Activated CD8-positive, alpha-beta memory T cell treated with anti-CD3 and anti-CD28 coated beads, Interleukin-2, amount 50 U/mL, for 1 hour (primary cell): ENCODE measurements around the gene SLC46A2.

Experiments used
- DNase-seq: peaks from one replicate; pipeline ENCODE4 v3.0.0-alpha.2; 2020; ENCODE audit errors: extremely low read depth

The SLC46A2 gene, protein sequence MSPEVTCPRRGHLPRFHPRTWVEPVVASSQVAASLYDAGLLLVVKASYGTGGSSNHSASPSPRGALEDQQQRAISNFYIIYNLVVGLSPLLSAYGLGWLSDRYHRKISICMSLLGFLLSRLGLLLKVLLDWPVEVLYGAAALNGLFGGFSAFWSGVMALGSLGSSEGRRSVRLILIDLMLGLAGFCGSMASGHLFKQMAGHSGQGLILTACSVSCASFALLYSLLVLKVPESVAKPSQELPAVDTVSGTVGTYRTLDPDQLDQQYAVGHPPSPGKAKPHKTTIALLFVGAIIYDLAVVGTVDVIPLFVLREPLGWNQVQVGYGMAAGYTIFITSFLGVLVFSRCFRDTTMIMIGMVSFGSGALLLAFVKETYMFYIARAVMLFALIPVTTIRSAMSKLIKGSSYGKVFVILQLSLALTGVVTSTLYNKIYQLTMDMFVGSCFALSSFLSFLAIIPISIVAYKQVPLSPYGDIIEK

DNA sequence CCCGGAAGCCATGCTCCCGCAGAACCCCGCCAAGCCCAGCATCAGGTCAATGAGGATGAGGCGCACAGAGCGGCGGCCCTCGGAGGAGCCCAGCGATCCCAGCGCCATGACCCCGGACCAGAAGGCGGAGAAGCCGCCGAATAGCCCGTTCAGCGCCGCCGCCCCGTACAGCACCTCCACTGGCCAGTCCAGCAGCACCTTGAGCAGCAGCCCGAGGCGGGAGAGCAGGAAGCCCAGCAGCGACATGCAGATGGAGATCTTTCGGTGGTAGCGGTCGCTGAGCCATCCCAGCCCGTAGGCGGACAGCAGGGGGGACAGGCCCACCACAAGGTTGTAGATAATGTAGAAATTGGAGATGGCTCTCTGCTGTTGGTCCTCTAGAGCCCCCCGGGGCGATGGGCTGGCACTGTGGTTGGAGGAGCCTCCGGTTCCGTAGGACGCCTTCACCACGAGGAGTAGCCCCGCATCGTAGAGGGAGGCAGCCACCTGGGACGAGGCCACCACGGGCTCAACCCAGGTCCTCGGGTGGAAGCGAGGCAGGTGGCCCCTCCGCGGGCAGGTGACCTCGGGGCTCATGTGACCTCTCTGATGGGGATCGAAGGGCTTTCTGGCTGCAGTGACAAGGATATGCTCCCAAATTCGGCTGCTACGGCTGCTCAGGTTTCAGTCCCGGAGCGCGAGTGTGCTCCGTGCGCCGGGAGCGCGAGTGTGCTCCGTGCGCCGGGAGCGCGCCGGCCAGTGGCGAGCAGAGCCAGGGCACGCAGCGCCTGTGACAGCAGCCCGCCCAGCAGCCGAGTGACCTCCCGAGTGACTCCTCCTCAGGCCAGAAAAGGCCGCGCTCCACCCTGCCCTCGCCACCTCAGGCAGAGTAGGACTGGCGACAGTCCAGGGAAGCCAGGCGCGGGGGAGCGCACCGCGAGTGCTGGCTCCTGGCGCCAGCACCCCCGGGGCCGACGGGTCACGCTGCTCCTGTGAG, at the start of gene SLC46A2:
SLC46A2 (minus strand) TSS at position 771 of the 976 bp plus-strand sequence; CDS start at position 576, 195 bp downstream.
- no peak for DNase-seq

DNA sequence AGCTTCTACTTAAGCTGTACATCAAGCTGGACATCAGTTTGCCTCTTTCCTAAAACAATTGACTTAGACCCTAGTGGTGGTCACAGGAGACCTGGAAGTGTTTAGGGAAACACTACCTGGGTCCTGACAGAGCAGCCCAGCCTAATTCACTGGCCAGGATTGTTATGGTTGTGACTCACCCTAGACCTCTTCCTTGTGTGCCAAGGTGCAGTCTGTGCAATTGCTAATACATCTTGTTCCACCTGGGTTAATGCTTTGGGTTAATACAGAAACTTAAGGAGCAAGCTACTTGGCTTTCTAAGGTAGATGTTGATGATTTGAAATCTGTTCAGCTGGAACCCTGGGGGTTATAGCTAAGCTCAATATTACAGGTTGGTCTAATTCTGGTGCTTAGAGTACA, 48.7 kb upstream of the SLC46A2 start:
- no peak for DNase-seq

DNA sequence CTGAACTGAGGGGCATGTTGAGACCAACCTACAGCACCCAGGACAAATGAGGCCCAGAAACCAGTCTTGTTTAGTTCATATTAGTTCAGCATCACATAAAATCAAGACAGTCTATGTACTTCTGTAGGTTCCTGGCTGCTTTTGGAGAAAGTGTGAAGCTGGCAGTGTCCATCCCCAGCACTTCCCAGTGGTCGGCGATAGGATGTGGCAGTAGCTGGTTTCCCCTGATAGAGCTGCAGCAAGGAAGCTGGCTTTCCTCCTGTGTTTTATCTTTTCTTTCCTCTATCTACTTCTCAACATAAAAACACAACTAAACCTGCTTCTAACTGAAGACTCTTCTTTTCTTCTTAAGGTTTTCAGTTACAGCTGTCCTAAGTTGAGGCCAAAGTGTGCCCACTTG, 43.0 kb upstream of the SLC46A2 start:
- DNase-seq: no peak

DNA sequence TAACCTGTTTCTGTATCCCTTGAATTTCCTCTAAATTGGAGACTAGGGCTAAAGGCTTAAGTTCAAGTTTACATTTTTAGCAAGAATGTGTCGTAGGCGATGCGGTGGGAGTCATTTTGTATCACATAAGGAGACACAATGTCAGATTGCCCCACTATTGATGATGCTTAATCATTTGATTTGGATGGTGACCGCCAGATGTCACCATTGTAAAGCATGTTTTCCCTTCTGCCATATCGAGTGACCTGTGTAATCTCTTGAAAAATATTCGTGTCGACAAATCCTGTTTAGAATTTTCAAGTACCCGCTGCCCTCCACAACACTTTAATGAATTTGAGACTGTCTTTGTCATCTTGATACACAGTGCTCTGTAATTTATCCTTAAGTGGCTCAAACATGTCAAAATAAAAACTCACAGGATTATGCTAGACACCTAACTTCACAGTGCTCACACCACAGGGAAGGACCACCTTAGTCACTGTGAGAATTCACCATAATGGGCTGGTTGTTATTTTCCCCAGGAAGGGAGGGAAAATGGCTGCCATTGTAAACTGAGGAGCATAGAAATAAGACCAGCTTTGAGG, 34.5 kb upstream of the SLC46A2 start:
- no peak for DNase-seq

DNA sequence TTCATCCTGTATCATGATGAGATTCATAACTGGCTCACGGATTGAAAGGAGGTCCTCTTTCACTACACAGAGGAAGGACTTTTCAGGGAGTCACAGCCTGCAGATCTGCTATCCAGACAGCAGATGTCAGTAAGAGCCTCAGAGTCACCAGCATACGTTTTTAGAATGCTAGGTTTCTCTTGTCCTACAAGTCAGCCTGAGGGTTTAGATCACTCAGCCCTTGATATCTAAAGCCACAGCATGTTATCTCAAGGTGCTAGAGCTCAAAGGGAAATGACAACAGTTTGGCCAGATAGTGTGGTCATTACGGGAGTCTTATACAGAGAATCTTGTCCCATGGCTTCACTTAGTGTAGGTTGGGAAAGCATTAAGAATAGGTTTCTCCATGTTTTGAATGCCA, 30.9 kb upstream of the SLC46A2 start:
- DNase-seq: no peak

DNA sequence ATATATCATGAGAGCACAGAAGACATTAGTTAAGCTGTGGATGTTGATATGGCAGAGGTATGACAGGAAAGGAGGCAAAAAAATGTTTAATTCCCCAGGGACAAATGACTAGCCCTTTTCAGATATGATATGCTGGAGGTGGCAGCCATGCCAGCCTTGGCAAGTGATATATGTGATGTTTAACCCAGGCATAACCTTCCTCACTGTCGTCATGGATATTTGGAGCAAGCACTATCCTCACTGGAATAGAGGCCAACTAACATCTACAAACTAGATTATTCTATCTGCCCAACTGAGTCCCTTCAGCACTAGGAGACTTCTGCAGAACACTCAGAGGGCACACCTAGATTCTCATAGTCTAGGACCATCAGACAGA, 27.3 kb upstream of the SLC46A2 start:
- no peak for DNase-seq

DNA sequence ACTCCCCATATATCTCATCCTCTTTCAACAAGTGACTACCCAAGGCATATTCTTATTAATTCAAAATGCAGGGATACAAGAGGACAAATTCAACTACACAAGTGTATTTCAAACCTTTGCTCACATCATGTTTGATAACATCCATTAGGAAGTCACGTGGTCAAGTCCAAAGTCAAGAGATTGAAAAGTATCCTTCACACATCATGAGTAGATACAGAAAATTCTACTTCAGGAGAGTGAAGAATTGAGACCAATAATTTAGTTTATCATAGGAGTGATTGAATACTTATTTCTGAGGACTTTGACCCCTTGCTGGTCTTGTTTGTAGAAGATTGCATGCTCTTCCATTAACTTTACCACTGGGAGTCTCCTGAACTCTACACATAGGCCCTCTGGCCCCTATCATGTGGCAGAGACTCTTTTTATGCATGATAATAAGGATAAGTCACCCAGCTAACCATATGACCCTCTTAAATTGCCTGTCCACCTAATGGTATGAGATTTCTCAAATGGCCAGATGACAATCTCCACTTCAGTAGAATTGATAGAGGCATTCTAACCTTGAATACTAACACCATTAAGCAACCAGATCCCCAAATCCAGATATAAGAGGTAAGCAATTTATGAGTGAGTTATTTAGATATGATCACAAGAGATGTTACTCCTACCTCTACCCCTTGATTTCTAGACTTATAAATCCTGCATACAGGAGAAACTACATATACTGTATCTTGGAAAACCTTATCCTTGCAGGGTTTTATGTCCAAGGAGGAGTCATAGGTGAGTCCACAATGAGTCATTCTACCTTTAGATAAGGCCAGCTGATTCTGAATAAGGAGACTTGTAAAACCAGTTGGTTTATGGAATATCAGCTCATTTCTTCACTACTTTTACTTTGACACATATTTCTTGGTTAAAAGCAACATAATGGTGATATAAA, 26.6 kb upstream of the SLC46A2 start:
- no peak for DNase-seq

DNA sequence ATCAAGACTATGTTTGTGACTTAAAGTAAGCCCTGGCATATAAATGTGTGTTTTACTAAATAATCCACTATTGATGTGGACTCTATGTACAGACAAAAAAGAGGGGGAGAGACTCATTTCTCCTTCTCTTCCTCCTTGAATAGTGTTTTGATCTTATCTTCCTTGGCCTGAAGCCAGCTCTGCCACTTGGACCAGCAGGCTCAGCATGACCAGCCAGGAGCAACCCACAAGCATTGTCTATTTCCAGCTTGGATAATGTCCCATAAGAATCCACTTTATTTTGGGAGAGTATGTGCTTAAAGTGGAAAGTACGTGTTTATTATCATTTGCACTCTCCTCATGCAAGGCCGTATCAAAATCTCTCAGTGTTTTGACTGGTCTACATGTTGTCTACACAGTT, 23.8 kb upstream of the SLC46A2 start:
- no peak for DNase-seq

DNA sequence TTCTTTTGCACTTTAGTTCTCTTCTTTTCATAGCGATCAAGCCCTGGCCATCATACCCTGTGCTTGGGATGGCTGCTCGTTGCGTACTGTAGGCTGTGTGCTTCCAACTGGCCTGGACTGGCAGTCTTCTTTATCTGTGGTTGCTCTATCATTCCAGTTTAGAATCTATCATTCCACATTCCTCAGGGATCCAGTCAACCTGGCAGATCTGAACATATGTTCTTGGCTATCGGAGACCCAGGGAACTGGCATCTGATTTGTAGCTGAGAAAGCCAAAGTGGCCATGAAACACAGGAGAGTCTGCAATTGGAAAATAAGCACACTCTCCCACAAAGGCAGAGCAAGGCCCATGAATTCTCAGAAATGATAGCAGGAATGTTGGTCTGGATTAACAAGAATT, 22.6 kb upstream of the SLC46A2 start:
- no peak for DNase-seq

DNA sequence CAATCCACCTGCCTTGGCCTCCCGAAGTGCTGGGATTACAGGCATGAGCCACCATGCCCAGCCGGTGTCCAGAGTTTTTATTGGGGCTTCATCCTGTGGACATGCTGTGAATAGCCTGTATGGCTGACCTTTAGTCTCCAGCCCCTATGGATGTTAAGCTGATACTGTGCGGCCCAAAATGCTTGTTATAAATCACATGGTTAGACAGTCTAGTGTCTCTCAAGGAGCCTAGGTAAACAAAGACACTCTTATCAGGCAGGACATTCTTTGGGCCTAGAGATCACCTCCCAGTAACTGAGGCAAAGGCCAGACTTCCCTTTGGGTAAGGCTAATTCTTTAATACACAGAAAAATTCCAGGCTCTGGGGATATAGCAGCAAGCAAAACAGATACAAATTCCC, 22.0 kb upstream of the SLC46A2 start:
- DNase-seq: no peak

DNA sequence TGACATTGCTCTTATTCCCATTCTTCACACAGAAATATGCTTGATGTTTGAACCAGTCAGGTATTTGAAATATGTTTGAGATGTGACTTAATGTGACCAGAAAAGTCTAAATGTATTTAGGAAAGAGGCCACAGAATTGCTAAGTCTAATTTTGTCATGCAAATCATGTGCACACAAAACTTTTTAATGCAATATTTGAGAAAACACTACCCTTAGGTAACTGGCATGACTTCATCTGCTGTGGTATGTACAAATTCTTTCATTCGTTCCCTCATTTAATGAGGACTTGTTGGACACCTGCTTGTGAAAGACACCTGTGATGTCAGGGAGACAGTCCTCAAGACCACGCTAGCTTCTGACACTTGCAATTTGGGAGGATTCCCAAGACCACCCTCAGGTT, 21.1 kb upstream of the SLC46A2 start:
- DNase-seq: no peak

DNA sequence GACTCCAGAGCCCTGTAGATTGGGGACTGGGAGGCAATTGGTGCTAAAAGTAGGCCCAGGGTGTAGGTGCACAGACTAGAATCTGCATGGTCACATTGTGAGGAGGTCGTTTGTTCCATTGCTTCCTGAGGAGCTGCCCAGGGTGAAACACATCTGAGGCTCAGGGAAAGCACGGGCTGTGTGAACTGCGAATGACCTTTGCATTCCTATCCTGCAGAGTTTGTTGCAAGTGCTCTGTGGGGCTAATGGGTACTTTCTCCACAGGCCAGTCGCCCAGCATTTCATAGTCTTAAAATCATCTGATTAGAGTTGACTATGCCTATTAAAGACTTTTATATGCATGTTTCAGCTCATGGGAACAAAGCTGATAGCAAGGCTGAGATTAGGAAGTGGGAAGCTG, 14.4 kb upstream of the SLC46A2 start:
- DNase-seq: no peak

DNA sequence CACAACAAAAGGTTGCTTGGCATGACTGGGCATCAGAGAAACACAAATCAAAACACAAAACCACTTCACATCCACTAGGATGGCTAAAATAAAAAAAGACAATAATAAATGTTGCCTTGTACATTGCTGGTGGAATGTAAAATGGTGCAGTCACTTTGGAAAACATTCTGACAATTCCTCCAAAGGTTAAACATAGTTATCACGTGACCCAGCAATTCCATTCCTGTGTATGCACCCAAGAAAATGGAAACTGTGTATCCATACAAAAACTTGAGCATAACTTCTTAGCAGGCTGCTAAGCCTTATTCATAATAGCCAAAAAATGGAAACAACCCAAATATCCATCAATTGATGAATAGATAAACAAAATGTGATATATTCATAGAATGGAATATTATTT, 10.2 kb upstream of the SLC46A2 start:
- DNase-seq: no peak

DNA sequence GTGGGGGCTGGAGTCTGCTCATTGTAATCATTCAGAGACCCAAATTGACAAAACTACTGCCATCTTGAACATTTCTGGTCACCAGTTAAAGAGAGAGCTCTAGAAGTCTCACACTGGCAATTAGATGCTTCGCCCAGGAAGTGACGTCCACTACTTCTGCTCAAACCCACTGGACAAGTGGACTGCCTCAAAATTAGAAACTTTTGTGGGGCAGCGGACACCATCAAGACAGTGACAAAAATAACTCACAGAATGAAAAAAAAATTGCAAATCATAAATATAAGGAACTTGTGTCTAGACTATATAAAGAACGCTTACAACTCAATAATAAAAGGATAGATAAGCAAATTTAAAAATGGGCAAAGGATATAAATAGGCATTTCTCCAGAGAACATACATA, 9.8 kb upstream of the SLC46A2 start:
- no peak for DNase-seq

DNA sequence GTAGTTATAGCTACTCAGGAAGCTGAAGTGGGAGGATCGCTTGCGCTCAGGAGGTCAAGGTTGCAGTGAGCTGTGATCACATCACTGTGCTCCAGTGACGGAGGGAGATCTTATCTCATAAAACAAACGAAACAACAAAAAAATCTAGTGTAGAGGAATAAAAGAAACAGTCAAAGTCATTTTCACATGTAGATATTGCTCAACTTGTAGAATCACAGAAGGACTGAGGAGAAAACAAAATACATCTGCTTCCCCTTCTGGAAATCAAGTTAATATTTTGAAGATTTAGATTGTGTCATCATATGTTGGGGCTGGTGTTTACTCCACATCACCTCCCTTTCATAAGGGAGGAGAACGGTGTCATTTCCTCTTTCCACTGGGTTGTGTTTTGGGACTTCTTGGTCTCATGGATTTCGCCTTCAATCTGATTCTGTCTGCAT, 8.2 kb upstream of the SLC46A2 start:
- DNase-seq: no peak

DNA sequence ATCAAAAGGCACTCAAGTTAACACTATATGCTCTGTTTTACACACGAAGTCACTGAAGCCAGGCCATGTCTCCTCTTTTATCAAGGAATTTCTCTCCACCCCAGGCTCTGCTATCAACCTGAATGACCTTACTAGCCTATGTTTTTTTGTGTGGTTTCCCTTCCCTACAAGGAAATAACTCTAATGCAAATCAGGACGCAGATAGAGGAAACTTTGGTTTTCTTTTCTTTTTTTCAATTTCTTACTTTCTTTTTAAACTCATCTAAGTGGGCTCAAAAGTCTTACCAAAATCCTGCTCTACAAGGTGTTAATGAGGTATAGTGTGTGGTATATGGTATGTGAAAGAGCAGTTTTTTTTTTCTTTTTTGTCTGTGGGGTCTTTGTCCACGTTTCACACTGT, 5.5 kb upstream of the SLC46A2 start:
- DNase-seq: no peak

DNA sequence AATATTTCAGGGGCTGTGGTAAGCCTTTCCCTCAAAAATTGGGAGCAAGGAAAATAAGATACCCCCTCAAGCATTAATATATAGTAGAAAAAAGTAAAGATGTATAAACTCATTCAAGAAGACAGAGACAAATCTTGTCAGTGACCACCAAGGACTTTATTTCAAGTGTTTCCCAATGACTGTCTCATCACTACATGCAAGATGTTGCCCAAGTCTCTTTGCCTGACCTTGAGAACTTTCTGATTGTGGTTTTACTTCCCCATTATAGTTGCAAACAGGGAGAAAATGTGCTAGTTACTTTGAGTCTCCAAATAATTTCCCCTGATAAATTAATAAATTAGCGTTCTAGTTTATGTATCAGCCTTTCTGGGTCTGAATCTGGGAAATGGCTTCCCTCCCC, 4.0 kb upstream of the SLC46A2 start:
- DNase-seq: no peak

DNA sequence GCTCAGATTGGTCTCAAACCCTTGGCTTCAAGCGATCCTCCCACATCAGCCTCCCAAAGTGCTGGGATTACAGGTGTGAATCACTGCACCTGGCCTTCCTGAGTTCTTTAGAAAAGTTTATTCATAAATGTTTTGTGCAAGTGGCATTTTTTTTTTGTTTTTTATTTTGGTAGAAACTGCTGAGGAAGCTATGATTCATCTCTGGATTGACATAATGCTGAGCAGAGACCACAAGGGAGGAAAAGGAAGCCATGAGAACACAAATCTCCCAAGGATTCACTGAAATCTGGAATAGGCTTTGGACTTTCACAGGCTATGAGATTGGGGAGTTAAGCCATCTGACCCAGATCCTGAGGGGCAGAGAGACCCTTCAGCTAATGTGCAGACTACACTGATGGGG, 3.4 kb upstream of the SLC46A2 start:
- DNase-seq: no peak

DNA sequence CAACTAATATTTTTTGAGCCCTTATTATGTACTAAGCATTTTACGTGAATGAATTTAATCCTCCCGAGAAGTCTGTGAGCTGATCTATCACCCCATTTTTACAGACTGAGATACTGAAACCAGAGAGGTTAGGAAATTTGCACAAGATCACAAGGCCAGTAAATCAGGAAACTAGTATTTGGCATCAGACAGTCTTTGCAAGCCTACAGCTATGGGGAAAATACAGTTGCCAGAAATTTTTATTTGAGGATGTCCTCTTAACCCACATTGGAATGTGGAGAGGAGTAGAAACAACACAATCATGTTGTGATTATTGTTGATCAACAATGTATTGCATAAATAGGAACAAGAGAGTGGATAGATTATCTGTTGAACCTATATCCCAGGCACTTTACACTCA, 2.3 kb upstream of the SLC46A2 start:
- DNase-seq: no peak

DNA sequence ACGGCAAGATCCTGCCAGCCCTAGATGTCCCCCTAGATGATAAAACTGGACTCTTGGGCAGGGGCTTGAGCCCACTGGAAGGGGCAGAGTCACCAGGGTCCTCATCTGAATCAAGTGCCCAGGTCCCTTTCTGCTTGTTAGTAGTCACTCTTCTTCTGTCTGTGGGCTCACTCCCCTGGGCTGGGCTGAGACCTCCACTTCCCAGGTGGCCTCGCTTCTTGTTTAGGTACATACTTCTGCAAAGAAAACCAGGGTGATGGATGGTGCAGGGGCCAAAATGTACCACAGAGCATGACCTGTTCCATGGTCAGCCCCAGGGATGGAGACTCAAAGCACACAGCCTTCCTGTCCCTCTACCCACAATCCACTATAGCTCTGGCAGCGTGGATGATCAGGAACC, 845 bp upstream of the SLC46A2 start:
- no peak for DNase-seq

DNA sequence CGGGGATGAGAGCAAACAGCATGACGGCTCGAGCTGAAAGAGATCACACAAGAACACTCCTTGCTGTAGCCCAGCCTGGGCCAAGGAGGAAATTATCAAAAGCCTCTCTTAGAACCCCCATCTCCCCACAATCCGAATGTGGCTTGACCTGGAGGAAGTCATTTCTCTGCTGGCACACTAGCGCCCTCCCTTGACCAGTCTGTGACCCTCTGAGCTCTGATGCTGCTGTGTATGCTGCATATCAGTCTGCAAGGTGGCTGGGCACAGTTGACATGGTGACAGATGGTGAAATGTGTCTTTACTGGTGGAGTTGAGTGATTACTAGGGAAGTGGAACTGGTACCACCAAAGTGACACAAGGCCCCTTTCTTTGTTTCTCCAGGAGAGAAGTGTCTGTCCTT, 3.3 kb downstream of the SLC46A2 start:
- no peak for DNase-seq
